H9 (cell line): ENCODE results near the gene ZRANB3. TPM values are rescaled to one million over a fixed set of nuclear protein-coding genes. Genes with fewer than 3 reads are reported as not detected.

Experiments used
- DNase-seq: peaks from one replicate; pipeline ENCODE4 v3.0.0-alpha.2; 2017
- H2AFZ ChIP-seq: one replicate; pipeline ENCODE4 v1.6.1; 2013; ENCODE audit warnings: mild to moderate bottlenecking, low read length, control low read depth, moderate library complexity
- H2AK5ac ChIP-seq: 2 replicates; pipeline ENCODE4 v1.6.1; 2013; ENCODE audit warnings: low read length, control low read depth, mixed read lengths; ENCODE audit not compliant: insufficient read length
- H2BK120ac ChIP-seq: one replicate; pipeline ENCODE4 v1.6.1; 2013; ENCODE audit warnings: low read depth, mild to moderate bottlenecking, low read length, control low read depth, inconsistent platforms; ENCODE audit not compliant: poor library complexity, severe bottlenecking
- H2BK12ac ChIP-seq: 2 replicates; pipeline ENCODE4 v1.6.1; 2013; ENCODE audit warnings: low read length, control low read depth, mixed read lengths, low read depth; ENCODE audit not compliant: insufficient read length
- H2BK15ac ChIP-seq: 2 replicates; pipeline ENCODE4 v1.6.1; 2013; ENCODE audit warnings: low read depth, low read length, control low read depth
- H2BK20ac ChIP-seq: one replicate; pipeline ENCODE4 v1.6.1; 2013; ENCODE audit warnings: low read depth, mild to moderate bottlenecking, low read length, control low read depth, inconsistent platforms; ENCODE audit not compliant: poor library complexity, severe bottlenecking
- H2BK5ac ChIP-seq: 2 replicates; pipeline ENCODE4 v1.6.1; 2013; ENCODE audit warnings: low read length, control low read depth, mixed read lengths; ENCODE audit not compliant: insufficient read length
- H3K14ac ChIP-seq: 2 replicates; pipeline ENCODE4 v1.6.1; 2013; ENCODE audit warnings: low read length, control low read depth; ENCODE audit not compliant: insufficient read depth
- H3K18ac ChIP-seq: 2 replicates; pipeline ENCODE4 v1.6.1; 2013; ENCODE audit warnings: low read depth, mild to moderate bottlenecking, mixed read lengths, low read length, control low read depth; ENCODE audit not compliant: insufficient read length
- H3K23ac ChIP-seq: 2 replicates; pipeline ENCODE4 v1.6.1; 2013; ENCODE audit warnings: low read length, control low read depth, mixed read lengths, low read depth; ENCODE audit not compliant: insufficient read length
- H3K23me2 ChIP-seq: 2 replicates; pipeline ENCODE4 v1.6.1; 2013; ENCODE audit warnings: low read depth, mild to moderate bottlenecking, mixed read lengths, low read length, control low read depth; ENCODE audit not compliant: insufficient read length, poor library complexity, severe bottlenecking
- H3K27ac ChIP-seq: 2 replicates; pipeline ENCODE4 v1.5.1; 2013; ENCODE audit warnings: low read length, control low read depth, mixed read lengths, low read depth; ENCODE audit not compliant: insufficient read length
- H3K27me3 ChIP-seq: 2 replicates; pipeline ENCODE4 v1.6.1; 2013; ENCODE audit warnings: low read length, control low read depth, inconsistent platforms; ENCODE audit not compliant: insufficient read depth
- H3K4ac ChIP-seq: 2 replicates; pipeline ENCODE4 v1.6.1; 2013; ENCODE audit warnings: low read depth, mild to moderate bottlenecking, control low read depth, inconsistent platforms, low read length, moderate library complexity
- H3K4me1 ChIP-seq: 2 replicates; pipeline ENCODE4 v1.6.1; 2013; ENCODE audit warnings: low read length, control low read depth, inconsistent platforms; ENCODE audit not compliant: insufficient read depth
- H3K4me2 ChIP-seq: 2 replicates; pipeline ENCODE4 v1.6.1; 2013; ENCODE audit warnings: low read length, control low read depth, mixed read lengths; ENCODE audit not compliant: insufficient read length, insufficient read depth
- H3K56ac ChIP-seq: 2 replicates; pipeline ENCODE4 v1.6.1; 2013; ENCODE audit warnings: low read depth, mild to moderate bottlenecking, mixed read lengths, low read length, control low read depth; ENCODE audit not compliant: insufficient read length
- H3K79me1 ChIP-seq: 2 replicates; pipeline ENCODE4 v1.6.1; 2013; ENCODE audit warnings: low read depth, mild to moderate bottlenecking, moderate library complexity, low read length, control low read depth, inconsistent platforms; ENCODE audit not compliant: insufficient read depth, poor library complexity, severe bottlenecking
- H3K79me2 ChIP-seq: 2 replicates; pipeline ENCODE4 v1.6.1; 2013; ENCODE audit warnings: low read length, control low read depth, inconsistent platforms; ENCODE audit not compliant: insufficient read depth
- H3K9ac ChIP-seq: 2 replicates; pipeline ENCODE4 v1.6.1; 2013; ENCODE audit warnings: low read length, control low read depth, mixed read lengths; ENCODE audit not compliant: insufficient read length; ENCODE audit errors: extremely low read depth
- H3K9me3 ChIP-seq: one replicate; pipeline ENCODE4 v1.6.1; 2013; ENCODE audit warnings: low read depth, low read length, inconsistent platforms; ENCODE audit not compliant: control insufficient read depth
- H3T11ph ChIP-seq: one replicate; pipeline ENCODE4 v1.6.1; 2013; ENCODE audit warnings: mild to moderate bottlenecking, low read length, control low read depth, inconsistent platforms
- H4K20me1 ChIP-seq: one replicate; pipeline ENCODE4 v1.6.1; 2013; ENCODE audit not compliant: control insufficient read depth, insufficient read length, insufficient read depth
- H4K5ac ChIP-seq: 2 replicates; pipeline ENCODE4 v1.6.1; 2013; ENCODE audit warnings: low read depth, mild to moderate bottlenecking, mixed read lengths, low read length, control low read depth; ENCODE audit not compliant: insufficient read length
- H4K8ac ChIP-seq: replicated peaks from 2 replicates; pipeline ENCODE4 v1.6.1; 2013; ENCODE audit warnings: low read length, control low read depth, mixed read lengths, low read depth; ENCODE audit not compliant: insufficient read length
- H4K91ac ChIP-seq: 2 replicates; pipeline ENCODE4 v1.6.1; 2013; ENCODE audit warnings: low read depth, mild to moderate bottlenecking, moderate library complexity, mixed read lengths, low read length, control low read depth; ENCODE audit not compliant: insufficient read length
- H3K27ac Mint-ChIP-seq, 3 experiments: 2 replicates in 2 of 3; 3 replicates in 1 of 3; pipeline ENCODE4 v1.8.0; 2020 to 2021; ENCODE audit warnings: mixed read lengths in 3 of 3, mild to moderate bottlenecking in 1 of 3, moderate library complexity in 1 of 3
- H3K27me3 Mint-ChIP-seq: 2 replicates; pipeline ENCODE4 v1.8.0; 2021; ENCODE audit warnings: low read depth, mild to moderate bottlenecking, moderate library complexity, mixed read lengths
- H3K36me3 Mint-ChIP-seq, 3 experiments: 2 replicates in 2 of 3; 3 replicates in 1 of 3; pipeline ENCODE4 v1.8.0; 2020 to 2021; ENCODE audit warnings: low read depth in 3 of 3, mixed read lengths in 3 of 3; ENCODE audit not compliant: insufficient read depth in 1 of 3
- H3K4me1 Mint-ChIP-seq, 2 experiments: 2 replicates each; pipeline ENCODE4 v1.8.0; 2020; ENCODE audit warnings: mixed read lengths in 2 of 2
- H3K4me3 Mint-ChIP-seq, 2 experiments: 2 replicates in 1 of 2; 3 replicates in 1 of 2; pipeline ENCODE4 v1.8.0; 2020 to 2021; ENCODE audit warnings: mild to moderate bottlenecking in 2 of 2, mixed read lengths in 2 of 2, moderate library complexity in 1 of 2
- H3K9me3 Mint-ChIP-seq, 2 experiments: 2 replicates in 1 of 2; 3 replicates in 1 of 2; pipeline ENCODE4 v1.8.0; 2020; ENCODE audit warnings: mild to moderate bottlenecking in 2 of 2, mixed read lengths in 2 of 2, moderate library complexity in 1 of 2
- WGBS: extraction: QIAGEN DNeasy Blood & Tissue Kit; methylation state at CpG from one replicate; pipeline ENCODE4 v1.1.7; 2013; ENCODE audit warnings: missing lambda C conversion rate, low lambda C conversion rate, mixed read lengths; ENCODE audit not compliant: insufficient read length; ENCODE audit errors: extremely low coverage; 5-methylcytosine and 5-hydroxymethylcytosine counted together
- total RNA-seq: library from RNA; stranded (reverse); gene quantifications from 2 replicates; pipeline ENCODE4 v1.2.1, GENCODE V29; 2021
- TF ChIP-seq, protein P1 (sequence below): fragments of 200-600 bp; sonication (generic); conservative IDR thresholded peaks from 3 replicates; pipeline ENCODE4 v1.8.0; 2021; ENCODE audit warnings: antibody characterized with exemption, mild to moderate bottlenecking

The ZRANB3 gene
- total RNA-seq, 1 experiment from 2014 or later, result 16.7 TPM

DNA sequence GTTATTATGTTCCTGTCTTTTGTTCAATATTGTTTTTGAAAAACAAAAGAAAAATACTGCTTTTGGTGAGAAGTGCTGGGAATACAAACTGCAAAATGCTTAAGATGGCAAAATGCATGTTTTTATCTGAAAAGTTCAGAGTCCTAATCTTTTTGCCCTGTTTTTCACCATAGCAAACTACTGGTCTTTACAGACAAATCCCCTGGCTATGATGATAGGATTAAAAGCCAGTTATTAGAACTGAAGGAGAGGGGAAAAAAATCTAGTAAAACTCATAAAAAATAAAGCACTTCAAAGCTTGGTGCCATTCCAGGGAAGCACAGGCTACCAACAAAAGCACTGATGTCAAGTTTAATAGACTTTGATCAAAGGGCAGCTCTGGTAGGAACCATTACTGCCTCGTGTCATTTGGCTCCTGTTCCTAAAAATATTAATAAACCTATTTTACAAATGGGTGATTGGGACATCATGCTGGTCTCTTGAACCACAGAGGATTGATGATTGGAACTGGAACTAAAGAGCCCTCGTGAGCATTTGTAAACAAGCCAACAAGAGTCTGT lies 284.2 kb downstream of the ZRANB3 start:
- H4K8ac ChIP-seq, result no peak overlapping the region
- peaks cover 24 to 26% (median 25%) of the 10 kb centered on the region in 3 experiments for H3K36me3 Mint-ChIP-seq
- H3K4me1 Mint-ChIP-seq, result no peaks in the 10 kb centered on the region
- H3K27ac Mint-ChIP-seq, result no peak overlapping the region
- no peak overlapping the region for H4K91ac ChIP-seq
- H3K9ac ChIP-seq, result no peak overlapping the region
- no peak overlapping the region for H3K27ac ChIP-seq
- no peak overlapping the region for H3K18ac ChIP-seq
- TF ChIP-seq, protein P1, sequence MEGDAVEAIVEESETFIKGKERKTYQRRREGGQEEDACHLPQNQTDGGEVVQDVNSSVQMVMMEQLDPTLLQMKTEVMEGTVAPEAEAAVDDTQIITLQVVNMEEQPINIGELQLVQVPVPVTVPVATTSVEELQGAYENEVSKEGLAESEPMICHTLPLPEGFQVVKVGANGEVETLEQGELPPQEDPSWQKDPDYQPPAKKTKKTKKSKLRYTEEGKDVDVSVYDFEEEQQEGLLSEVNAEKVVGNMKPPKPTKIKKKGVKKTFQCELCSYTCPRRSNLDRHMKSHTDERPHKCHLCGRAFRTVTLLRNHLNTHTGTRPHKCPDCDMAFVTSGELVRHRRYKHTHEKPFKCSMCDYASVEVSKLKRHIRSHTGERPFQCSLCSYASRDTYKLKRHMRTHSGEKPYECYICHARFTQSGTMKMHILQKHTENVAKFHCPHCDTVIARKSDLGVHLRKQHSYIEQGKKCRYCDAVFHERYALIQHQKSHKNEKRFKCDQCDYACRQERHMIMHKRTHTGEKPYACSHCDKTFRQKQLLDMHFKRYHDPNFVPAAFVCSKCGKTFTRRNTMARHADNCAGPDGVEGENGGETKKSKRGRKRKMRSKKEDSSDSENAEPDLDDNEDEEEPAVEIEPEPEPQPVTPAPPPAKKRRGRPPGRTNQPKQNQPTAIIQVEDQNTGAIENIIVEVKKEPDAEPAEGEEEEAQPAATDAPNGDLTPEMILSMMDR, result no peak
- no peaks in the 10 kb centered on the region; the same call in 1 of the 2 replicates for H3K27me3 Mint-ChIP-seq
- no peak overlapping the region for H3K14ac ChIP-seq
- no peaks in the 10 kb centered on the region for H4K20me1 ChIP-seq
- H3K27me3 ChIP-seq, result no peaks in the 10 kb centered on the region
- H2BK120ac ChIP-seq, result no peak overlapping the region
- no CpG with 5 or more reads among the region's 2 CpGs for WGBS
- no peak overlapping the region for H2BK5ac ChIP-seq
- no peak overlapping the region for H3K4me3 Mint-ChIP-seq
- H3K4me1 ChIP-seq, result no peaks in the 10 kb centered on the region
- H3K79me1 ChIP-seq, result no peaks in the 10 kb centered on the region
- no peaks in the 10 kb centered on the region for H3K9me3 ChIP-seq
- no peaks in the 10 kb centered on the region for H3K23me2 ChIP-seq
- H3K56ac ChIP-seq, result no peak overlapping the region
- no peak overlapping the region for H4K5ac ChIP-seq
- no peak for DNase-seq
- no peak overlapping the region for H2AFZ ChIP-seq
- H3K23ac ChIP-seq, result no peak overlapping the region
- no peak overlapping the region for H2BK20ac ChIP-seq
- H3K79me2 ChIP-seq, result no peaks in the 10 kb centered on the region
- no peak overlapping the region for H3K4ac ChIP-seq
- H2AK5ac ChIP-seq, result no peak overlapping the region
- peaks cover 23 to 24% of the 10 kb centered on the region in 2 experiments for H3K9me3 Mint-ChIP-seq
- no peak overlapping the region for H3K4me2 ChIP-seq
- no peak overlapping the region for H2BK15ac ChIP-seq
- H2BK12ac ChIP-seq, result no peak overlapping the region
- no peak overlapping the region for H3T11ph ChIP-seq
